Measurements from ENCODE around the gene SEL1L3.
"Not testable (repeated sequence)": the region's sequence is repeated elsewhere in the genome, so short reads cannot be mapped to it uniquely, and the experiment has no call there.

The SEL1L3 gene

GRCh38 chr4:25879587-25879986 lies 16.8 kb upstream of the SEL1L3 start:
- no peak for DNase-seq (ENCODE audit: low spot score)

DNA sequence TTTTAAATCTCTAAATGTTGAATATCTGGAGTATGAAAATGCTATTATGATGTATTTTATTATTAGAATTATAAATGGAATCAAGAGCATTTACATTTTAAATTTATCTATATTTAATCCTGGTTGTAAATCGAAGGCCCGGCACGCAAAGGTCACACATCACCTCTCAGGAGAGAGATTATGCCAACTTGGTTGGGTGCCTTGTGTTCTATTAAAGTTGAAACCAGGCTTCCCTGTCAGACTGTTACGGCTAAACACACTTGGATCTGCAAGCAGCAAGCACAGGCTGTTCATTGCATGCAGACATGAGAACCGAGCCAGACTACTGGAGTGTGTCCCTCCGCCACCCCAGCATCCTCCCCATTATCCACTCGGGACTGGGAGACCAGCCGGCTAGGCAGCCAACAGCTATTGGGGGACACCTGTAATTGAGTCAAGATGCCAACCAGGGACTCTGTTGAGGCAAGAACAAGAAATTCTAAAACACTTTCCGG lies 16.4 kb upstream of the SEL1L3 start:
- DNase-seq (ENCODE audit: low spot score), result no peak

DNA sequence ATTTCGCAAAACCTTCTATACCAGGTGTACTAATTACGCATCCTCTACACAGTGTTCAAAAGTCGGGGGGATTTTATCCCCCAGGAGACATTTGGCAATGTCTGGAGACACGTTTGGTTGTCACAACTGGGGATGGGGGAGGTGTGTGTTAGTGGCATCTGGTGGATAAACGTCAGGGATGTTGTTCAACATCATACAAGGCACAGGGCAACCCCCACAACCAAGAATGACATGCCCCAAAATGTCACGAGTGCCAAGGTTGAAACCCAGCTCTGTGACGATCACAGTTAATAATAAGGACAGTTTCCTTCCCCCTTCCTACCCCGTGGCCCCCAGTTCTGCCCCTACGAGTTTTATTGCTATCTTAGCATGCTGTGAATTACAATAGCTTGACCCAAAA lies 15.9 kb upstream of the SEL1L3 start:
- DNase-seq (ENCODE audit: low spot score), result no peak

DNA sequence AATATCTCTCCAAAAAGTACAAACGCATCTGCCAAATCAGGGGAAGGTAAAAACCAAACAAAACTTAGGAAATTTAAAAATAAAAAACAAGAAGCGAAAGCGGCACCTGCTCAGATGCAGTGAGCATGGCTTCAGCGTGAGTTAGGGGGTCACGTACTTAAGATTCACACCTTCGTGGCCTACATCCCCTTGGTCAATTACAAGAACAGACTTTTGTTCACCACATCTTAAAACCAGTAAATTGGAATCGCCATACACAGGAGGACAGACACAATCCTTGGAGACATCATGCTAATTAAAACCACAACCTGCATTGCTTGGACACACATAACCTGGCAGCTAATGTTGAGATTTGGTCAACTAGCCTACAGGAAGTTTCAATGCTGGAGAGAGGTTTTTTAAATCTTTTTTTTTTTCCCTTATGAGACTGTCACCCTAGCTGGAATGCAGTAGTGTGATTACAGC lies 12.5 kb upstream of the SEL1L3 start:
- no peak for DNase-seq (ENCODE audit: low spot score)

GRCh38 chr4:25874655-25875054 lies 11.9 kb upstream of the SEL1L3 start:
- DNase-seq (ENCODE audit: low spot score), result no peak

GRCh38 chr4:25873632-25874129 lies 10.9 kb upstream of the SEL1L3 start:
- DNase-seq (ENCODE audit: low spot score), result no peak

- DNase-seq (ENCODE audit: low spot score), result no peak
These were observed 10.3 kb upstream of the SEL1L3 start for GRCh38 chr4:25872851-25873631.

GRCh38 chr4:25870081-25870480 lies 7.3 kb upstream of the SEL1L3 start:
- no peak for DNase-seq (ENCODE audit: low spot score)

DNA sequence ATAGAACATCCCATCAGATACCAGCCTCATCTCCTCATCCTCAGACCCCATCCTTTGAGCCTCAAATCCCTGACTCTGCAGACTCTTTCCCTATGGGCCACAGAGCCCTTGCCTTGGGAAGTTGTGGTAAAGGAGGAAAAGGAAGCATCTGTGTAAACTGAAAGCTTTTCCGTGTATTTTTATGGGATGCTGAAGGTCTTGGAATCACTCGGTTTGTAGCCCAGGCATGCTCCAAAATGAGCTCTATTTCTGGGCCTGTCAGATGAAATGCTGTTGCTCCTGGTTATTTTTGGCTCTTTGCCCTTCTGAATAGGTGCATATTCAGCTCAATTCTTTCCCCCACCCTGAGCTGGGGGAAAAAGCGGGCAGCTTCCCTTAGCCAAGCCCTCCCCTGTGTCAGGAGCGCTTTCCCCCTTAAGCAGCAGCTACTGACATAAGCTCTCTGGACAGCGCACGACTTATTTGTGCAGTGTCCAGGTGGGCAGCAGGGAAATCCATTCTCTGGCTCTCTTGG lies 5.0 kb upstream of the SEL1L3 start:
- no peak for DNase-seq (ENCODE audit: low spot score)

DNA sequence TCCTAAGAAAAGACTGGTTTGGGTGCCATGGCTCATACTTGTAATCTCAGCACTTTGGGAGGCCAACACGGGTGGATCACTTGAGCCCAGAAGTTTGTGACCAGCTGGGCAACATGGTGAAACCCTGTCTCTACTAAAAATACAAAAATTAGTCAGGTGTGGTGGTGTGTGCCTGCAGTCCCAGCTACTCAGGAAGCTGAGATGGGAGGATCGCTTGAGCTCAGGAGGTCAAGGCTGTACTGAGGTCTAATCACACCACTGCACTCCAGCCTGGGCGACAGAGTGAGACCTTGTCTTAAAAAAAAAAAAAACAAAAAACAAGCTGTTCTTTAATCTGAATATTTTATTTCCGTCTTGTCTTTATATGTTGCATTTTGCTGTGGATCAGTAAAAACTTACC lies 3.6 kb upstream of the SEL1L3 start:
- DNase-seq (ENCODE audit: low spot score), result not testable (repeated sequence)

DNA sequence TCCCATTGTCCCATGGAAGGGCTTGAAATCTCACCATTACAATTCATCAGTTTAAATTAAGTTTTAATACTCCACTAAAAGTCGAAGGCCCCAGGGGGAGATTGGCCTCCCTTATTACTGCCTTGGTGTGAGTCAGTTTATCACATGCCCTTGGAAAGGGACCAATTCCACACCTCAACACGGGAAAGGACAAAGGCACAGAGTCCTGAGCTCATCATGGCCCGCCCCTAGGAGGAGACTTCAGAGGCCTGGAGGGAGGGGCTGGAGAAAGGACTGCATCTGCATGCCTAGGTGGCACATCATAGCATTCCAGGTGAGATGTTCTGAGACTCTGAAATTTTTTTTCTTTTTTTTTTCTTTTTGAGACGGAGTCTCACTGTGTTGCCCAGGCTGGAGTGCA lies 2.8 kb upstream of the SEL1L3 start:
- peak; percentile 66 for DNase-seq (ENCODE audit: low spot score)

- DNase-seq (ENCODE audit: low spot score), result no peak
These were observed 1.1 kb upstream of the SEL1L3 start for GRCh38 chr4:25863831-25864418.

DNA sequence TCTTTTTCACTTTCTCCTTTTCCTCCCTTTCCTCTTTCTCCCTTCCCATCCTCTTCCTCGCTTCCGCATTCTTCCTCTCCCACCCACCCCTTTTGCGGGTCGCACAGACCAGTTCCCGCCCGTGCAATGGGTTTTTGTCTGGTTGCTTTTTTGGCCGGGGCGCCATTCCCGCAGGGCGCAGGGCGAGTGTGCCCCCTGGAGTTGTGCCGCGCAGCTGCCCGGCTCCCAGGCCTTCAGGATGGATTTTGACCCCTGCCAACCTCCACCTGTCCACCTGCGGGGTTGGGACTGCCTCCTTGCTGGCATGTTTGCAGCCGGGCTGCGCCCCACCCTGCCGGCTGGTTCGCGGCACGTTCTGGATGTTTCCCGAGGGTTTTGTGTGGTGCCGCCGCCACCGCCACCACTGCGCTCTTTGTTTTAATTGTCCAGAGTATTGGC lies 578 bp upstream of the SEL1L3 start:
- peak; percentile 80 for DNase-seq (ENCODE audit: low spot score)

DNA sequence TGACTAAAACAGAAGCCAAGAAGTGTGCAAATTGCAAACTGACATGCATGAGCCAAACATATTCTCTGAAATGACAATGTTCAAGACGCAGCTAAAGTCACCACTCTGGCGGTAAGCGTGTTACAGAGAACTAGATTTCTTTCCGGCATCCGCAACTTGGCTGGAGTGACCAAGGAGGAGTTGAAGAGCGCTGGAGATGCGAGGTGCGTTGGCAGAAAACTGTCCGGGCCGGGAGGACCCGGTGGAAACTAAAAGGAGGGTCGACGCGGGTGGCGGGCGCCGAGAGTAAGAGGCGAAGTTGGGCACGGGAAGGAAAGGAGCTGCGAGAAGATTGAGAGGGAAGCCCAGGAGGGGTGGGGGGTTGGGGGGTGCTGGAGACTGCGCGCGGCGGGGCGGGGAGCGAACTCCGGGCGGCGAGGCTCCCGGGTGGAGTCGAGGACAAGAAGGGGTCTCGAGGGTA lies 807 bp downstream of the SEL1L3 start:
- DNase-seq (ENCODE audit: low spot score), result peak; percentile 64

- DNase-seq (ENCODE audit: low spot score), result no peak
These were observed 1.4 kb downstream of the SEL1L3 start for GRCh38 chr4:25861280-25861950.

GRCh38 chr4:25860586-25861279 lies 2.1 kb downstream of the SEL1L3 start:
- no peak for DNase-seq (ENCODE audit: low spot score)

DNA sequence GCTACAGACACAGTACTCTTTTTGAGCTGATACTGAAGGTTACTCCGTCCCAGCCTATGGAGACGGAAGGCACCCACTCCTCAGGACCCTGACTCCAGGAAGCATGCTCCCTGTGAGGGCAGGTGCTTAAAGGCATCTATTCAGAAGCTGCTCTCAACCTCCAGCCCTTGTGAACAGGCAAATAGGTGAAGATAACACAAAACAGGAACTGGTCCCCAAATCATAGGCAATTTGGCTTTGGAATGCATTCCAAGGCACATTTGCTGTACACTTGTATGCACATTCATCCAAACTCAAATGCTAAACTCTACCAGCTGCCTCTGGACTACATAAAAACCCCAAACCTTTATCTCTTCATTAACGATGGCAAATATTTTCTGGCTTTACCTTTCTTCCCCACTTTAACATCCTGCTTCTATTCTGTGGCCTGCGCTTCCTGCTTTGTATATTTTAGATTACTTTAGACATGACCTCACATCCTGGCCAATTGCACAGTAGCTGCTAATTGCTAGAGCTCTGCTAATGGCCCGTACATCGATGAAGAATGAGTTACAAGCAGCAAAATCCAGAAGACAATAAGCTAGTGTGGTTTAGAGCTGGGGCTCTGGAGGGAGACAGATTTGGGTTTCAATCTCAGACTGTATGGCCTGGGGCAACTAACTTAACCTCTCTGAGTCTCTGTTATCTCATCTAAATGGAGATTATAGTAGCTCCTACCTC lies 3.2 kb downstream of the SEL1L3 start:
- DNase-seq (ENCODE audit: low spot score), result no peak

DNA sequence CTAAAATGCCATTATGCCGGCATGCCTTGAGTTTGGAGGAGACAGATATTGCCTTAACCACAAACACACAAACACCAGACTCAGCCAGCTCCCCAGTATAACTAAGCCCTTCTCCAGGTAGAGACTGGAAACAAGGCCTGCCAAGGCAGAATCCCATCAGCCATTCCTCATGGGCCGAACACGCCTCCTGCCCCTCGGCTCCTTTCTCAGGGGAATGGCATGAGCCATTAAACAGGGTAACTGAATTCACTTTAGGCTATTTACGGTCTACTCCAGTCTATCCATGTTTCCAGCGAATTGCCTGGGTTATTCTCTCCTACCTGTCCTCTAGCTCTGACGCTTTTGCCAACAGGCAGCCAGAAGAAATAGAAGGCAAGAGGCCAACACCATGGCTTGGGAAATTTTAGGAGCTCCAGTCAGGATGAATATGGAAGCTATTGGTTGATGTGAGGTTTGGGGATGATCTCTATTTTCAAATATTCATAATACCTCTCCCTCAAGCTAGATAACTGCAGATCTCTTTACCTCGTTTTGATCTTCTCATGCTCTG lies 4.9 kb downstream of the SEL1L3 start:
- no peak for DNase-seq (ENCODE audit: low spot score)

- DNase-seq (ENCODE audit: low spot score), result no peak
These were observed 5.4 kb downstream of the SEL1L3 start for GRCh38 chr4:25857403-25857802.

GRCh38 chr4:25856756-25857155 lies 6.0 kb downstream of the SEL1L3 start:
- DNase-seq (ENCODE audit: low spot score), result no peak

DNA sequence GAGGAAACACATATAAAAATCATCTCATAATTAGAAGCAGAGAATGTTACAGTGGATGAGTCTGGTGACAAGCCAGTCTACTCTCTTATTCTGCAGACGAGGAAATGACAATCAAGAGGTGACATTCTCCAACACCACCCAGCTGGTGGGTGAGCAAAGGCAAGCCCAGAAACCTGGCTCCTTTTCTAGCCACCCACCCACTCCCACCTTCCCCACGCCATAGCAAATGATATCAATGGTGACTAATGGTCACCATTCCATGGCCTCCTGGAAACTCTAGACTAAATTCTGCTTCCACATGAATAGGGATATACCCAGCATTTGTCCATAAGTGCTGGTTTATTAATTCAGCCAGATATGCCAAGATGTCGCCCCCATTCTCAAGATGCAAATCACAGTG lies 10.7 kb downstream of the SEL1L3 start:
- no peak for DNase-seq (ENCODE audit: low spot score)

All from HuH-7.5 (cell line).